Measurements from ENCODE around the gene ALAS2.
"Not testable (repeated sequence)": the region's sequence is repeated elsewhere in the genome, so short reads cannot be mapped to it uniquely, and the experiment has no call there.

ALAS2 gene

GRCh38 chrX:54994099-54994498 is 36.7 kb downstream of the ALAS2 start, which contains the start of gene PFKFB1:
PFKFB1 (minus strand) TSS chrX:54994188; CDS start chrX:54994007, 181 bp downstream.
- in situ Hi-C loops (cut with MboI; ENCODE audit: low sequenced_read_pairs, unreplicated experiment) = no loop called here
- TF ChIP-seq CTCF (IDR thresholded peaks at IDR 0.05; ENCODE audit: borderline replicate concordance, control extremely low read depth, extremely low read depth, insufficient read depth, missing control alignments) = no peak
- DNase-seq (ENCODE audit: low spot score) = no peak

- no peak for TF ChIP-seq CTCF (IDR thresholded peaks at IDR 0.05; ENCODE audit: borderline replicate concordance, control extremely low read depth, extremely low read depth, insufficient read depth, missing control alignments)
- DNase-seq (ENCODE audit: low spot score) = no peak
- in situ Hi-C loops (cut with MboI; ENCODE audit: low sequenced_read_pairs, unreplicated experiment) = no loop called here
Measured at GRCh38 chrX:54992911-54993622, 37.7 kb downstream of the ALAS2 start.

GRCh38 chrX:54991706-54992105 is 39.1 kb downstream of the ALAS2 start:
- DNase-seq (ENCODE audit: low spot score) = no peak
- no peak for TF ChIP-seq CTCF (IDR thresholded peaks at IDR 0.05; ENCODE audit: borderline replicate concordance, control extremely low read depth, extremely low read depth, insufficient read depth, missing control alignments)
- in situ Hi-C loops (cut with MboI; ENCODE audit: low sequenced_read_pairs, unreplicated experiment) = no loop called here

- in situ Hi-C loops (cut with MboI; ENCODE audit: low sequenced_read_pairs, unreplicated experiment); DNase-seq (ENCODE audit: low spot score): not testable (repeated sequence)
Measured at GRCh38 chrX:54983306-54983705, 47.5 kb downstream of the ALAS2 start.

- in situ Hi-C loops (cut with MboI; ENCODE audit: low sequenced_read_pairs, unreplicated experiment) = no loop called here
- no peak for TF ChIP-seq CTCF (IDR thresholded peaks at IDR 0.05; ENCODE audit: borderline replicate concordance, control extremely low read depth, extremely low read depth, insufficient read depth, missing control alignments)
- no peak for DNase-seq (ENCODE audit: low spot score)
Measured at GRCh38 chrX:54980334-54980733, 50.4 kb downstream of the ALAS2 start.

- no peak for DNase-seq (ENCODE audit: low spot score)
- no peak for TF ChIP-seq CTCF (IDR thresholded peaks at IDR 0.05; ENCODE audit: borderline replicate concordance, control extremely low read depth, extremely low read depth, insufficient read depth, missing control alignments)
- in situ Hi-C loops (cut with MboI; ENCODE audit: low sequenced_read_pairs, unreplicated experiment) = no loop called here
Measured at GRCh38 chrX:54979432-54979831, 51.3 kb downstream of the ALAS2 start.

GRCh38 chrX:54978448-54978847 is 52.3 kb downstream of the ALAS2 start:
- no peak for TF ChIP-seq CTCF (IDR thresholded peaks at IDR 0.05; ENCODE audit: borderline replicate concordance, control extremely low read depth, extremely low read depth, insufficient read depth, missing control alignments)
- no peak for DNase-seq (ENCODE audit: low spot score)
- in situ Hi-C loops (cut with MboI; ENCODE audit: low sequenced_read_pairs, unreplicated experiment) = no loop called here

Measured in GM13976 (cell line).